ENCODE data around the gene KDM6B.

Gene KDM6B

GRCh38 chr17:7838090-7839075, 4.4 kb downstream of the KDM6B start:
- in situ Hi-C loops (cut with HindIII; ENCODE audit: low sequenced_read_pairs), result loop anchor here (5.0 kb wide), 1 partner anchor 56 kb away; no protein-coding TSS in a partner anchor

GRCh38 chr17:7839190-7839875, 5.3 kb downstream of the KDM6B start:
- in situ Hi-C loops (cut with HindIII; ENCODE audit: low sequenced_read_pairs), result loop anchor here (5.0 kb wide), 1 partner anchor 57 kb away; no protein-coding TSS in a partner anchor

GRCh38 chr17:7839876-7840261, 5.9 kb downstream of the KDM6B start:
- in situ Hi-C loops (cut with HindIII; ENCODE audit: low sequenced_read_pairs), result loop anchor here (5.0 kb wide), 1 partner anchor 58 kb away; no protein-coding TSS in a partner anchor

- in situ Hi-C loops (cut with HindIII; ENCODE audit: low sequenced_read_pairs), result no loop called here
Observed at GRCh38 chr17:7840441-7840840, 6.4 kb downstream of the KDM6B start.

GRCh38 chr17:7840875-7841274, 6.9 kb downstream of the KDM6B start:
- in situ Hi-C loops (cut with HindIII; ENCODE audit: low sequenced_read_pairs), result no loop called here

- in situ Hi-C loops (cut with HindIII; ENCODE audit: low sequenced_read_pairs), result no loop called here
Observed at GRCh38 chr17:7841396-7841914, 7.4 kb downstream of the KDM6B start.

- in situ Hi-C loops (cut with HindIII; ENCODE audit: low sequenced_read_pairs), result no loop called here
Observed at GRCh38 chr17:7841915-7842379, 7.9 kb downstream of the KDM6B start.

- in situ Hi-C loops (cut with HindIII; ENCODE audit: low sequenced_read_pairs), result no loop called here
Observed at GRCh38 chr17:7842380-7843256, 8.6 kb downstream of the KDM6B start.

- in situ Hi-C loops (cut with HindIII; ENCODE audit: low sequenced_read_pairs), result no loop called here
Observed at GRCh38 chr17:7843257-7843535, 9.2 kb downstream of the KDM6B start.

GRCh38 chr17:7843536-7844291, 9.7 kb downstream of the KDM6B start:
- in situ Hi-C loops (cut with HindIII; ENCODE audit: low sequenced_read_pairs), result no loop called here

- in situ Hi-C loops (cut with HindIII; ENCODE audit: low sequenced_read_pairs), result no loop called here
Observed at GRCh38 chr17:7844292-7845154, 10.5 kb downstream of the KDM6B start.

- in situ Hi-C loops (cut with HindIII; ENCODE audit: low sequenced_read_pairs), result no loop called here
Observed at GRCh38 chr17:7845359-7846062, 11.5 kb downstream of the KDM6B start.

GRCh38 chr17:7846063-7846735, 12.2 kb downstream of the KDM6B start:
- in situ Hi-C loops (cut with HindIII; ENCODE audit: low sequenced_read_pairs), result no loop called here

- in situ Hi-C loops (cut with HindIII; ENCODE audit: low sequenced_read_pairs), result no loop called here
Observed at GRCh38 chr17:7846765-7847661, 13.0 kb downstream of the KDM6B start.

GRCh38 chr17:7848131-7848579, 14.1 kb downstream of the KDM6B start:
- in situ Hi-C loops (cut with HindIII; ENCODE audit: low sequenced_read_pairs), result no loop called here

GRCh38 chr17:7848739-7849129, 14.7 kb downstream of the KDM6B start:
- in situ Hi-C loops (cut with HindIII; ENCODE audit: low sequenced_read_pairs), result no loop called here

All from endothelial cell of hepatic sinusoid (primary cell).